ENCODE data around the gene KRT74. TPM values are rescaled to one million over a fixed set of nuclear protein-coding genes. Genes with fewer than 3 reads are reported as not detected.

The KRT74 gene
- total RNA-seq, 4 donors from 2014 or later = not detected

- no peaks in the 10 kb centered on the region for H3K4me1 ChIP-seq
- 86% methylated on average over 2 of the region's 2 CpGs; no CpG with 5 or more reads in 1 of the 2 donors for WGBS, 2 donors (ENCODE audit: low coverage in 1 of 2)
- no peaks in the 10 kb centered on the region for H3K27me3 ChIP-seq
- no peak for ATAC-seq
- no peak for TF ChIP-seq POLR2AphosphoS5 (IDR thresholded peaks at IDR 0.05)
- no peak for TF ChIP-seq EP300 (IDR thresholded peaks at IDR 0.05)
- TF ChIP-seq POLR2A (IDR thresholded peaks at IDR 0.05) = no peak
- no peak for TF ChIP-seq CTCF (IDR thresholded peaks at IDR 0.05)
- H3K9me3 ChIP-seq = no peaks in the 10 kb centered on the region
- H3K4me3 ChIP-seq = no peak overlapping the region
- no peak overlapping the region for H3K27ac ChIP-seq
- no peaks in the 10 kb centered on the region for H3K36me3 ChIP-seq
Measured at GRCh38 chr12:52582486-52582885, 8.8 kb upstream of the KRT74 start.

DNA sequence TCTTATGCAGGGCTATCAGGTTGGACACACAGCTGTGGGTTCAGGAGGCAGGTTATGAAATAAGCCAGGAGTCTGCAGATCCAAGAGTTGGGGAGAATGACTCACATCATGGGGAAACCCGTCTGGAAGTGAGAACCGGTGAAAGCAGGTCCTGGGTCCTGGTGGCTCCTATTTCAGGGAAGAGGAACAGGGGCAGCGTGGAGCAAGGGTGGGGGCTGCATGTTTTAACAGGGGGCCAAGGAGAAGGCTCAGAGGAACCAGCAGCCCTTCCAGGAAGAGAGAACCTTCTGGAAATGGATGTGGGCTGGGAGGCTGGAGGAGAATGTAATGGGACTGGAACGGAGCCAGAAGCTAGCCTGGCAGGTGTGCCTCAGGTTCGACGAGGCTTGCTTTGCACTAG lies 7.8 kb upstream of the KRT74 start:
- ATAC-seq = no peak
- Histone ChIP-seq H3K4me3 (no peak overlapping the region), H3K27me3 (no peaks in the 10 kb centered on the region), H3K9me3 (no peaks in the 10 kb centered on the region), H3K36me3 (no peaks in the 10 kb centered on the region), H3K27ac (no peak overlapping the region), H3K4me1 (no peaks in the 10 kb centered on the region)
- 40 to 41% methylated on average over 3 to 6 of the region's 6 CpGs for WGBS, 2 donors (ENCODE audit: low coverage in 1 of 2)
- TF ChIP-seq POLR2A (IDR thresholded peaks at IDR 0.05) (no peak), CTCF (IDR thresholded peaks at IDR 0.05) (no peak), EP300 (IDR thresholded peaks at IDR 0.05) (no peak), POLR2AphosphoS5 (IDR thresholded peaks at IDR 0.05) (no peak)

DNA sequence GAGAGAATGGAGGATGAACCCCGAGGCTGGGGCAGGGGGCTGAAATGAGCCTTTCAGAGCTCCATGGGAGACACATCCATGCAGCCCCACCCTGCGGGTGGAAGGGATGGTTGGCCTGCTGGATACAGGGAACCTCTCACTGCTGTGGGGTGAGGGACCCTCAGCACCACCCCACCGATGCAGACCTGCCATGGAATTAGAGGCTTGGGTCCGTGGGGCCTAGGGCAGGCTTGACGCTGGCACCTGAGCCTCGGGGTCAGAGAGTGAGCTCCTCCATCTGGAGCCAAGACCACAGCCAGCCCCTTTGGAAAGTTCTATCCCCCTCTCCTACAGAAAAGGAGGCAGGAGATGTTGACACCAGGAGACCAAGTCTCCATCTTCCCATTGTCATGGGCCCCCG lies 7.4 kb upstream of the KRT74 start:
- Histone ChIP-seq H3K4me3 (no peak overlapping the region), H3K36me3 (no peaks in the 10 kb centered on the region), H3K9me3 (no peaks in the 10 kb centered on the region), H3K27ac (no peak overlapping the region), H3K4me1 (no peaks in the 10 kb centered on the region), H3K27me3 (no peaks in the 10 kb centered on the region)
- TF ChIP-seq POLR2A (IDR thresholded peaks at IDR 0.05) (no peak), POLR2AphosphoS5 (IDR thresholded peaks at IDR 0.05) (no peak), CTCF (IDR thresholded peaks at IDR 0.05) (no peak), EP300 (IDR thresholded peaks at IDR 0.05) (no peak)
- 33 to 73% methylated on average over 1 to 2 of the region's 7 CpGs for WGBS, 2 donors (ENCODE audit: low coverage in 1 of 2)
- no peak for ATAC-seq

GRCh38 chr12:52580496-52580895 lies 6.9 kb upstream of the KRT74 start:
- Histone ChIP-seq H3K27me3 (no peaks in the 10 kb centered on the region), H3K36me3 (no peaks in the 10 kb centered on the region), H3K27ac (no peak overlapping the region), H3K9me3 (no peaks in the 10 kb centered on the region), H3K4me3 (no peak overlapping the region), H3K4me1 (no peaks in the 10 kb centered on the region)
- 100% methylated on average over 1 of the region's 1 CpG; no CpG with 5 or more reads in 1 of the 2 donors for WGBS, 2 donors (ENCODE audit: low coverage in 1 of 2)
- ATAC-seq = no peak
- no peak for TF ChIP-seq POLR2AphosphoS5 (IDR thresholded peaks at IDR 0.05)
- no peak for TF ChIP-seq POLR2A (IDR thresholded peaks at IDR 0.05)
- TF ChIP-seq CTCF (IDR thresholded peaks at IDR 0.05) = no peak
- no peak for TF ChIP-seq EP300 (IDR thresholded peaks at IDR 0.05)

- Histone ChIP-seq H3K9me3 (no peaks in the 10 kb centered on the region), H3K27me3 (no peaks in the 10 kb centered on the region), H3K27ac (no peak overlapping the region), H3K36me3 (no peaks in the 10 kb centered on the region), H3K4me1 (no peaks in the 10 kb centered on the region), H3K4me3 (no peak overlapping the region)
- no peak for ATAC-seq
- no peak for TF ChIP-seq CTCF (IDR thresholded peaks at IDR 0.05)
- TF ChIP-seq POLR2A (IDR thresholded peaks at IDR 0.05) = no peak
- no peak for TF ChIP-seq POLR2AphosphoS5 (IDR thresholded peaks at IDR 0.05)
- TF ChIP-seq EP300 (IDR thresholded peaks at IDR 0.05) = no peak
- WGBS, 2 donors (ENCODE audit: low coverage in 1 of 2) = 78 to 96% methylated on average over 4 to 8 of the region's 10 CpGs
Measured at GRCh38 chr12:52579468-52580465, 6.1 kb upstream of the KRT74 start.

Data from gastroesophageal sphincter (tissue), 4 donors.